ENCODE results near the gene SH3PXD2A.

DNA sequence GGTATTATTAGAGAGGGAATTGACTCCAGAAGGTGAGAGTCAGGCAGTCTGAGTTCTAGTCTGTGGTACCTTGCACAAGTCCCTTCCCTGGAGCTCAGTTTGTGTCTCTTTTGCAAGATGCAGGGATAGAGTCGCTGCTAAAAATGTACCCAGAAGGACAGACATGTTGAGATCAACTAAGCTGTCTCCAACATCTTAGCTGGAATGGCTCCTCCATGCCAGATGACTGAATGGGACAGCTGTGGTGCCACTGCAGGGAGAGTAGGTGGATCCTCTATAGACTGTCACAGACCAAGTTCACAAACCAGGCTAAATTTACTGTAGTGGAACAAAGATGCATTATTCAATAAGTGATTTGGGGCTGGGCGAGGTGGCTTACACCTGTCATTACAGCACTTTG is 241.8 kb downstream of the SH3PXD2A start:
- no peak for TF ChIP-seq CTCF (IDR thresholded peaks at IDR 0.05; ENCODE audit: borderline replicate concordance, extremely low read depth, low read length, poor library complexity, severe bottlenecking)
- TF ChIP-seq EZH2 (IDR thresholded peaks at IDR 0.05; ENCODE audit: borderline replicate concordance, low read depth, low read length, severe bottlenecking) = no peak

Measured in DND-41 (cell line).